ENCODE measurements around the gene GNGT2. TPM values are rescaled to one million over a fixed set of nuclear protein-coding genes. Genes with fewer than 3 reads are reported as not detected.

GNGT2 gene
- total RNA-seq, 1 donor from 2014 or later = not detected

GRCh38 chr17:49170216-49170615 lies 40.2 kb downstream of the GNGT2 start:
- H3K79me2 ChIP-seq (ENCODE audit: low read depth) = no peaks in the 10 kb centered on the region
- no peak overlapping the region for H3K9ac ChIP-seq
- no peaks in the 10 kb centered on the region for H3K36me3 ChIP-seq
- no peak overlapping the region for H3K4me2 ChIP-seq
- Mint-ChIP-seq H3K27me3 (ENCODE audit: insufficient read depth, low read depth) (peaks cover 5% of the 10 kb centered on the region), H3K36me3 (no peaks in the 10 kb centered on the region), H3K27ac (no peak overlapping the region), H3K4me1 (no peaks in the 10 kb centered on the region), H3K4me3 (no peak overlapping the region), H3K9me3 (peaks cover 12% of the 10 kb centered on the region)
- no peak overlapping the region for H2AFZ ChIP-seq (replicated peaks)
- no peaks in the 10 kb centered on the region for H3F3A ChIP-seq (ENCODE audit: low read depth)
- TF ChIP-seq EZH2phosphoT487 (IDR thresholded peaks at IDR 0.05) = no peak
- TF ChIP-seq EZH2 (IDR thresholded peaks at IDR 0.05) = no peak
- TF ChIP-seq CTCF (IDR thresholded peaks at IDR 0.05) = no peak
- H4K20me1 ChIP-seq (ENCODE audit: low read depth) = no peaks in the 10 kb centered on the region
- H3K27ac ChIP-seq = no peak overlapping the region
- no peak overlapping the region for H3K4me3 ChIP-seq
- H3K9me3 ChIP-seq (ENCODE audit: low read depth) = no peaks in the 10 kb centered on the region
- no peaks in the 10 kb centered on the region for H3K4me1 ChIP-seq
- H3K27me3 ChIP-seq = peaks cover 4% of the 10 kb centered on the region
- no peak for DNase-seq (ENCODE audit: low spot score)

- Histone ChIP-seq H3K4me2 (no peak overlapping the region), H3K4me1 (no peaks in the 10 kb centered on the region), H3K79me2 (ENCODE audit: low read depth) (no peaks in the 10 kb centered on the region), H3K27ac (no peak overlapping the region), H3K27me3 (peaks cover 4% of the 10 kb centered on the region), H4K20me1 (ENCODE audit: low read depth) (no peaks in the 10 kb centered on the region), H3K36me3 (no peaks in the 10 kb centered on the region), H3K9ac (no peak overlapping the region), H3K4me3 (no peak overlapping the region), H2AFZ (replicated peaks) (no peak overlapping the region), H3K9me3 (ENCODE audit: low read depth) (no peaks in the 10 kb centered on the region), H3F3A (ENCODE audit: low read depth) (no peaks in the 10 kb centered on the region)
- H3K4me3 Mint-ChIP-seq = no peak overlapping the region
- no peaks in the 10 kb centered on the region for H3K36me3 Mint-ChIP-seq
- peaks cover 7% of the 10 kb centered on the region for H3K9me3 Mint-ChIP-seq
- no peak overlapping the region for H3K27ac Mint-ChIP-seq
- DNase-seq (ENCODE audit: low spot score) = no peak
- TF ChIP-seq CTCF (IDR thresholded peaks at IDR 0.05) = no peak
- no peak for TF ChIP-seq EZH2 (IDR thresholded peaks at IDR 0.05)
- TF ChIP-seq EZH2phosphoT487 (IDR thresholded peaks at IDR 0.05) = no peak
- peaks cover 5% of the 10 kb centered on the region for H3K27me3 Mint-ChIP-seq (ENCODE audit: insufficient read depth, low read depth)
- H3K4me1 Mint-ChIP-seq = no peaks in the 10 kb centered on the region
Observed at GRCh38 chr17:49168706-49169105, 41.7 kb downstream of the GNGT2 start.

GRCh38 chr17:49165143-49165542 lies 45.2 kb downstream of the GNGT2 start:
- H2AFZ ChIP-seq (replicated peaks) = no peak overlapping the region
- H3K36me3 ChIP-seq = no peaks in the 10 kb centered on the region
- H3K4me1 ChIP-seq = no peaks in the 10 kb centered on the region
- no peak overlapping the region for H3K27ac ChIP-seq
- H4K20me1 ChIP-seq (ENCODE audit: low read depth) = no peaks in the 10 kb centered on the region
- H3F3A ChIP-seq (ENCODE audit: low read depth) = no peaks in the 10 kb centered on the region
- Mint-ChIP-seq H3K4me3 (no peak overlapping the region), H3K4me1 (no peaks in the 10 kb centered on the region), H3K27ac (no peak overlapping the region), H3K36me3 (no peaks in the 10 kb centered on the region), H3K9me3 (no peaks in the 10 kb centered on the region), H3K27me3 (ENCODE audit: insufficient read depth, low read depth) (peaks cover 12% of the 10 kb centered on the region)
- H3K9ac ChIP-seq = no peak overlapping the region
- H3K4me2 ChIP-seq = no peak overlapping the region
- no peak for TF ChIP-seq EZH2 (IDR thresholded peaks at IDR 0.05)
- no peak for TF ChIP-seq CTCF (IDR thresholded peaks at IDR 0.05)
- TF ChIP-seq EZH2phosphoT487 (IDR thresholded peaks at IDR 0.05) = no peak
- H3K4me3 ChIP-seq = no peak overlapping the region
- no peak for DNase-seq (ENCODE audit: low spot score)
- peaks cover 4% of the 10 kb centered on the region for H3K27me3 ChIP-seq
- no peaks in the 10 kb centered on the region for H3K79me2 ChIP-seq (ENCODE audit: low read depth)
- H3K9me3 ChIP-seq (ENCODE audit: low read depth) = no peaks in the 10 kb centered on the region

Measured in neural progenitor cell (in vitro differentiated cells).